K562 (cell line): Measurements from ENCODE around the gene STX1A. TPM values are rescaled to one million over a fixed set of nuclear protein-coding genes. Genes with fewer than 3 reads are reported as not detected.

Source experiments
- ATF1 ChIP-seq, 2 experiments: fragments of 450-650 bp in 1 of 2; IDR thresholded peaks; 2 replicates each; pipeline ENCODE4 v1.6.1; 2016; ENCODE audit warnings: missing compliant biosample characterization in 1 of 2, missing genetic modification characterization in 1 of 2
- ATF7 ChIP-seq: fragments of 450-650 bp; IDR thresholded peaks from 2 replicates; pipeline ENCODE4 v1.7.1; 2014; ENCODE audit warnings: mild to moderate bottlenecking, moderate library complexity
- BCOR ChIP-seq: fragments of 450-650 bp; IDR thresholded peaks from 2 replicates; pipeline ENCODE4 v1.6.1; 2016
- EP400 ChIP-seq: fragments of 450-650 bp; IDR thresholded peaks from 2 replicates; pipeline ENCODE4 v1.6.1; 2017; ENCODE audit warnings: antibody characterized with exemption, mild to moderate bottlenecking, moderate library complexity
- ETV6 ChIP-seq, 3 experiments: fragments of 150-350 bp in 1 of 3; sonication (generic) in 1 of 3; formaldehyde crosslinking in 1 of 3; IDR thresholded peaks; 2 replicates each; pipeline versions ENCODE4 v1.6.1 to v1.8.0; 2014 to 2022; ENCODE audit warnings: borderline replicate concordance in 2 of 3, low read depth in 2 of 3, antibody characterized with exemption in 1 of 3, low read length in 1 of 3, mild to moderate bottlenecking in 1 of 3, missing genetic modification reagents in 1 of 3
- GABPB2 ChIP-seq: fragments of 250-450 bp; sonication (Bioruptor Pico); conservative IDR thresholded peaks from 2 replicates; pipeline ENCODE4 v1.5.1; 2021; ENCODE audit warnings: mild to moderate bottlenecking
- MAFF ChIP-seq: IDR thresholded peaks from 2 replicates; pipeline ENCODE4 v1.6.1; 2012; ENCODE audit warnings: low read length, improper control_type of control experiment
- MITF ChIP-seq: IDR thresholded peaks from 2 replicates; pipeline ENCODE4 v1.6.1; 2014; ENCODE audit warnings: antibody characterized with exemption
- PRDM10 ChIP-seq: fragments of 450-650 bp; IDR thresholded peaks from 2 replicates; pipeline ENCODE4 v1.6.1; 2018; ENCODE audit not compliant: partially characterized antibody
- REST ChIP-seq, 2 experiments: fragments of 450-650 bp; formaldehyde crosslinking in 1 of 2; IDR thresholded peaks; 2 replicates each; pipeline versions ENCODE4 v1.4.0 to v1.6.1; 2014 to 2020; ENCODE audit warnings: mild to moderate bottlenecking in 2 of 2, borderline replicate concordance in 1 of 2, low read depth in 1 of 2
- SMC3 ChIP-seq: conservative IDR thresholded peaks from 2 replicates; pipeline ENCODE4 v1.6.1; 2011; ENCODE audit warnings: low read depth, low read length, improper control_type of control experiment; ENCODE audit not compliant: insufficient read depth
- TCFL5 ChIP-seq: fragments of 250-450 bp; sonication (Bioruptor Pico); conservative IDR thresholded peaks from 2 replicates; pipeline ENCODE4 v1.6.1; 2021; ENCODE audit warnings: mild to moderate bottlenecking, moderate library complexity, matching md5 sums
- XRCC5 ChIP-seq: fragments of 200-400 bp; formaldehyde crosslinking; IDR thresholded peaks from 2 replicates; pipeline ENCODE4 v1.6.1; 2017; ENCODE audit warnings: low read depth, mild to moderate bottlenecking, low read length
- ZNF384 ChIP-seq: IDR thresholded peaks from 2 replicates; pipeline ENCODE4 v1.6.1; 2012; ENCODE audit warnings: low read depth, low read length, improper control_type of control experiment
- polyA plus RNA-seq, 8 experiments: library from polyadenylated mRNA; depleted of rRNA in 4 of 8; stranded (reverse) in 5 of 8; unstranded in 3 of 8; fragments of >200 nt; fragmentation: Nextera tagmentation in 2 of 8; fragmentation: Illumina TruSeq in 1 of 8; extraction: Ambion mirVana in 2 of 8; extraction: Trizol in 1 of 8; gene quantifications; 2 replicates each; pipeline versions ENCODE4 v1.2.1 to v1.2.3, GENCODE V29; 2011 to 2014; ENCODE audit warnings: inconsistent platforms in 1 of 8, missing spikeins in 1 of 8
- total RNA-seq, 7 experiments: library from RNA; depleted of rRNA in 6 of 7; stranded (reverse); fragments of >200 nt in 6 of 7; fragmentation: Illumina TruSeq in 2 of 7; extraction: Trizol in 2 of 7; gene quantifications; 2 replicates each; pipeline versions ENCODE4 v1.2.1 to v1.2.3, GENCODE V29; 2011 to 2021; ENCODE audit warnings: low replicate concordance in 1 of 7

Gene STX1A
- total and polyA plus RNA-seq, 9 of the 15 experiments (the other 6 are each of a cell fraction or from before 2014, with no cell fraction given) = 0.04 to 15.1 (median 6.3) TPM

- TF ChIP-seq REST (IDR thresholded peaks at IDR 0.05; ENCODE audit: borderline replicate concordance) = peak; percentile 59; the same call in 1 of the 2 replicates
- TF ChIP-seq REST (CRISPR knock-in tag; IDR thresholded peaks at IDR 0.05; ENCODE audit: low read depth) = no peak
- TF ChIP-seq PRDM10 = no peak
- no peak for TF ChIP-seq ATF1 (CRISPR knock-in tag; IDR thresholded peaks at IDR 0.05)
- peak; percentile 76 for TF ChIP-seq ATF1 (tag; IDR thresholded peaks at IDR 0.05)
- no peak for TF ChIP-seq MAFF
- TF ChIP-seq GABPB2 (CRISPR knock-in tag) = no peak
- peak; percentile 93 for TF ChIP-seq BCOR
- no peak for TF ChIP-seq TCFL5
- TF ChIP-seq XRCC5 = peak; percentile 78; the same call in 1 of the 2 replicates
- TF ChIP-seq ZNF384 = peak; percentile 52; the same call in 1 of the 2 replicates
- no peak for TF ChIP-seq MITF
- TF ChIP-seq EP400 = no peak
- TF ChIP-seq SMC3 = no peak
- TF ChIP-seq ETV6 (IDR thresholded peaks at IDR 0.05; ENCODE audit: borderline replicate concordance in 1 of 2, low read depth in 2 of 2, low read length in 1 of 2) = peak in 1 of 2 experiments; percentile 38; a peak in 1 of 4 replicates
- no peak for TF ChIP-seq ETV6 (CRISPR knock-in tag; IDR thresholded peaks at IDR 0.05; ENCODE audit: borderline replicate concordance)
- TF ChIP-seq ATF7 = peak; percentile 50
Observed at GRCh38 chr7:73701357-73701995, 18.0 kb downstream of the STX1A start (continued).
